Cardiac fibroblast (primary cell): ENCODE measurements around the gene SDC3.
"Not testable (repeated sequence)": the region's sequence is repeated elsewhere in the genome, so short reads cannot be mapped to it uniquely, and the experiment has no call there.

Experiments
- DNase-seq, 2 donors: peaks; one replicate each; pipeline versions ENCODE4 v3.0.0 to v3.0.0-alpha.2; 2010; ENCODE audit warnings: low read depth in 2 of 2
- H3K4me3 ChIP-seq, 2 donors: replicated peaks in 1 of 2; 1 replicate in 1 of 2; 2 replicates in 1 of 2; pipeline ENCODE4 v1.5.1; 2011; ENCODE audit warnings: low read depth in 2 of 2, low read length in 2 of 2, mild to moderate bottlenecking in 2 of 2, moderate library complexity in 1 of 2
- CTCF ChIP-seq: IDR thresholded peaks from one replicate; pipeline ENCODE4 v1.5.1; 2011; ENCODE audit warnings: low read depth, mild to moderate bottlenecking, low read length, inconsistent platforms

SDC3 gene

GRCh38 chr1:30870035-30870434 is 38.5 kb downstream of the SDC3 start:
- H3K4me3 ChIP-seq = no peak overlapping the region
- TF ChIP-seq CTCF = no peak
- no peak for DNase-seq

- no peak for DNase-seq
- TF ChIP-seq CTCF = no peak
- H3K4me3 ChIP-seq = no peak overlapping the region
These were observed 39.6 kb downstream of the SDC3 start for GRCh38 chr1:30868833-30869435.

- DNase-seq, H3K4me3 ChIP-seq: not testable (repeated sequence)
These were observed 40.5 kb downstream of the SDC3 start for GRCh38 chr1:30868057-30868456.

GRCh38 chr1:30867537-30867936 is 41.0 kb downstream of the SDC3 start:
- TF ChIP-seq CTCF = no peak
- no peak for DNase-seq
- no peak overlapping the region for H3K4me3 ChIP-seq

GRCh38 chr1:30866594-30866993 is 42.0 kb downstream of the SDC3 start:
- DNase-seq = no peak
- H3K4me3 ChIP-seq = no peak overlapping the region
- TF ChIP-seq CTCF = no peak

GRCh38 chr1:30864681-30865080 is 43.9 kb downstream of the SDC3 start:
- H3K4me3 ChIP-seq = no peak overlapping the region
- no peak for TF ChIP-seq CTCF
- peak; percentile 28 to 34 for DNase-seq

GRCh38 chr1:30863858-30864604 is 44.5 kb downstream of the SDC3 start:
- no peak overlapping the region for H3K4me3 ChIP-seq
- DNase-seq = no peak
- no peak for TF ChIP-seq CTCF
